ENCODE results near the gene WNT3. TPM values are rescaled to one million over a fixed set of nuclear protein-coding genes. Genes with fewer than 3 reads are reported as not detected.
"Not testable (repeated sequence)": the region's sequence is repeated elsewhere in the genome, so short reads cannot be mapped to it uniquely, and the experiment has no call there.

WNT3 gene
- total and polyA plus RNA-seq, 5 donors from 2014 or later = not detected

- DNase-seq (no peak), ATAC-seq (ENCODE audit: low read depth in 2 of 2) (no peak)
- no peaks in the 10 kb centered on the region for H3K36me3 ChIP-seq (ENCODE audit: control insufficient read depth, insufficient read depth, low read length)
- H3K4me3 ChIP-seq (ENCODE audit: low read depth, low read length) = peak overlapping the region; percentile 10
- Mint-ChIP-seq H3K9me3 (peaks cover 0 to 1% (median 0%) of the 10 kb centered on the region in 7 donors), H3K4me1 (peaks cover 0 to 21% (median 5%) of the 10 kb centered on the region in 4 donors), H3K27ac (peak overlapping the region in 1 of 3 donors; percentile 38), H3K36me3 (no peaks in the 10 kb centered on the region), H3K4me3 (peak overlapping the region; percentile 74 to 88 (median 80)), H3K27me3 (peaks cover 67% of the 10 kb centered on the region)
- peaks cover 33% of the 10 kb centered on the region for H3K4me1 ChIP-seq (ENCODE audit: control insufficient read depth, insufficient read depth, low read length, poor library complexity, severe bottlenecking)
- H3K9me3 ChIP-seq (ENCODE audit: control insufficient read depth in 2 of 2, low read length in 2 of 2) = no peaks in the 10 kb centered on the region
- H3K27ac ChIP-seq (ENCODE audit: insufficient read depth, low read length, poor library complexity, severe bottlenecking) = no peak overlapping the region
- H3K27me3 ChIP-seq (ENCODE audit: control insufficient read depth, insufficient read depth, low read length) = peaks cover 10% of the 10 kb centered on the region
Observed at GRCh38 chr17:46771561-46772474, 46.7 kb downstream of the WNT3 start.

GRCh38 chr17:46770818-46771560 lies 47.5 kb downstream of the WNT3 start:
- peaks cover 33% of the 10 kb centered on the region for H3K4me1 ChIP-seq (ENCODE audit: control insufficient read depth, insufficient read depth, low read length, poor library complexity, severe bottlenecking)
- no peak overlapping the region for H3K4me3 ChIP-seq (ENCODE audit: low read depth, low read length)
- H3K36me3 ChIP-seq (ENCODE audit: control insufficient read depth, insufficient read depth, low read length) = no peaks in the 10 kb centered on the region
- peaks cover 10% of the 10 kb centered on the region for H3K27me3 ChIP-seq (ENCODE audit: control insufficient read depth, insufficient read depth, low read length)
- Mint-ChIP-seq H3K27ac (no peak overlapping the region), H3K9me3 (peaks cover 0 to 1% (median 0%) of the 10 kb centered on the region in 7 donors), H3K4me1 (peaks cover 0 to 21% (median 5%) of the 10 kb centered on the region in 4 donors), H3K36me3 (no peaks in the 10 kb centered on the region), H3K4me3 (peak overlapping the region; percentile 32 to 70 (median 59)), H3K27me3 (peaks cover 65% of the 10 kb centered on the region)
- H3K27ac ChIP-seq (ENCODE audit: insufficient read depth, low read length, poor library complexity, severe bottlenecking) = no peak overlapping the region
- DNase-seq (peak in 2 of 3 donors; percentile 12 to 19), ATAC-seq (ENCODE audit: low read depth in 2 of 2) (peak; percentile 20 to 32)
- H3K9me3 ChIP-seq (ENCODE audit: control insufficient read depth in 2 of 2, low read length in 2 of 2) = no peaks in the 10 kb centered on the region

GRCh38 chr17:46770439-46770817 lies 48.1 kb downstream of the WNT3 start:
- Mint-ChIP-seq H3K4me1 (peaks cover 0 to 21% (median 5%) of the 10 kb centered on the region in 4 donors), H3K27me3 (peaks cover 66% of the 10 kb centered on the region), H3K4me3 (peak overlapping the region; percentile 49 to 70 (median 65)), H3K36me3 (no peaks in the 10 kb centered on the region), H3K9me3 (peaks cover 0 to 1% (median 0%) of the 10 kb centered on the region in 7 donors), H3K27ac (no peak overlapping the region)
- Histone ChIP-seq H3K27ac (ENCODE audit: insufficient read depth, low read length, poor library complexity, severe bottlenecking) (no peak overlapping the region), H3K9me3 (ENCODE audit: control insufficient read depth in 2 of 2, low read length in 2 of 2) (no peaks in the 10 kb centered on the region), H3K27me3 (ENCODE audit: control insufficient read depth, insufficient read depth, low read length) (peaks cover 10% of the 10 kb centered on the region), H3K4me1 (ENCODE audit: control insufficient read depth, insufficient read depth, low read length, poor library complexity, severe bottlenecking) (peaks cover 33% of the 10 kb centered on the region), H3K4me3 (ENCODE audit: low read depth, low read length) (no peak overlapping the region), H3K36me3 (ENCODE audit: control insufficient read depth, insufficient read depth, low read length) (no peaks in the 10 kb centered on the region)
- DNase-seq = no peak
- no peak for ATAC-seq (ENCODE audit: low read depth in 2 of 2)

- H3K36me3 ChIP-seq (ENCODE audit: control insufficient read depth, insufficient read depth, low read length) = no peaks in the 10 kb centered on the region
- H3K27me3 Mint-ChIP-seq = peaks cover 59% of the 10 kb centered on the region
- H3K27ac ChIP-seq (ENCODE audit: insufficient read depth, low read length, poor library complexity, severe bottlenecking) = no peak overlapping the region
- H3K4me1 ChIP-seq (ENCODE audit: control insufficient read depth, insufficient read depth, low read length, poor library complexity, severe bottlenecking) = peaks cover 33% of the 10 kb centered on the region
- no peak overlapping the region for H3K4me3 ChIP-seq (ENCODE audit: low read depth, low read length)
- H3K36me3 Mint-ChIP-seq = no peaks in the 10 kb centered on the region
- H3K9me3 ChIP-seq (ENCODE audit: control insufficient read depth in 2 of 2, low read length in 2 of 2) = no peaks in the 10 kb centered on the region
- H3K27me3 ChIP-seq (ENCODE audit: control insufficient read depth, insufficient read depth, low read length) = peaks cover 7% of the 10 kb centered on the region
- DNase-seq (peak in 1 of 3 donors; percentile 13), ATAC-seq (ENCODE audit: low read depth in 2 of 2) (no peak)
- H3K4me1 Mint-ChIP-seq = peaks cover 0 to 21% (median 5%) of the 10 kb centered on the region in 4 donors
- H3K27ac Mint-ChIP-seq = no peak overlapping the region
- peak overlapping the region; percentile 49 to 70 (median 68) for H3K4me3 Mint-ChIP-seq
- H3K9me3 Mint-ChIP-seq = peaks cover 0 to 1% (median 0%) of the 10 kb centered on the region in 7 donors
Observed at GRCh38 chr17:46769531-46770438, 48.7 kb downstream of the WNT3 start.

- not testable (repeated sequence) for H3K27me3 ChIP-seq (ENCODE audit: control insufficient read depth, insufficient read depth, low read length); H3K9me3 ChIP-seq (ENCODE audit: control insufficient read depth in 2 of 2, low read length in 2 of 2); H3K4me3 ChIP-seq (ENCODE audit: low read depth, low read length); H3K36me3 Mint-ChIP-seq; H3K36me3 ChIP-seq (ENCODE audit: control insufficient read depth, insufficient read depth, low read length); DNase-seq; H3K9me3 Mint-ChIP-seq; H3K27ac Mint-ChIP-seq; H3K27ac ChIP-seq (ENCODE audit: insufficient read depth, low read length, poor library complexity, severe bottlenecking); ATAC-seq (ENCODE audit: low read depth in 2 of 2)
- H3K4me3 Mint-ChIP-seq = peak overlapping the region in 1 of 4 donors; percentile 38
- peaks cover 0 to 21% (median 5%) of the 10 kb centered on the region in 4 donors for H3K4me1 Mint-ChIP-seq
- H3K4me1 ChIP-seq (ENCODE audit: control insufficient read depth, insufficient read depth, low read length, poor library complexity, severe bottlenecking) = peaks cover 33% of the 10 kb centered on the region
- H3K27me3 Mint-ChIP-seq = peaks cover 50% of the 10 kb centered on the region
Observed at GRCh38 chr17:46768896-46769295, 49.6 kb downstream of the WNT3 start.

- no peaks in the 10 kb centered on the region for H3K36me3 Mint-ChIP-seq
- no peak for ATAC-seq (ENCODE audit: low read depth in 2 of 2)
- no peaks in the 10 kb centered on the region for H3K9me3 ChIP-seq (ENCODE audit: control insufficient read depth in 2 of 2, low read length in 2 of 2)
- H3K9me3 Mint-ChIP-seq = peaks cover 0 to 1% (median 0%) of the 10 kb centered on the region in 7 donors
- H3K4me1 ChIP-seq (ENCODE audit: control insufficient read depth, insufficient read depth, low read length, poor library complexity, severe bottlenecking) = peaks cover 33% of the 10 kb centered on the region
- no peak overlapping the region for H3K27ac ChIP-seq (ENCODE audit: insufficient read depth, low read length, poor library complexity, severe bottlenecking)
- peaks cover 47% of the 10 kb centered on the region for H3K27me3 Mint-ChIP-seq
- peak overlapping the region in 1 of 4 donors; percentile 7 for H3K4me3 Mint-ChIP-seq
- no peak overlapping the region for H3K4me3 ChIP-seq (ENCODE audit: low read depth, low read length)
- H3K4me1 Mint-ChIP-seq = peaks cover 0 to 21% (median 5%) of the 10 kb centered on the region in 4 donors
- no peak overlapping the region for H3K27ac Mint-ChIP-seq
- H3K36me3 ChIP-seq (ENCODE audit: control insufficient read depth, insufficient read depth, low read length) = no peaks in the 10 kb centered on the region
- DNase-seq = no peak
- peaks cover 6% of the 10 kb centered on the region for H3K27me3 ChIP-seq (ENCODE audit: control insufficient read depth, insufficient read depth, low read length)
Observed at GRCh38 chr17:46768540-46768870, 50.0 kb downstream of the WNT3 start.

All from CD4-positive, CD25-positive, alpha-beta regulatory T cell (primary cell).